Calu3 (cell line): ENCODE results near the gene TAGLN3. TPM values are rescaled to one million over a fixed set of nuclear protein-coding genes. Genes with fewer than 3 reads are reported as not detected.
A peak's percentile ranks its signal among the peaks of the same experiment; 100 is the strongest.

Experiments used
- BruUV-seq: library from RNA; stranded (reverse); fragments of 400-500 nt; replicated peaks from 2 replicates; lab custom pipeline; 2021; lab: Mats Ljungman, UMichigan
- CTCF ChIA-PET: fragments of 300-600 bp; sonication (Branson Sonifier 250); formaldehyde crosslinking; loops from one replicate; lab custom pipeline; 2022; ENCODE audit warnings: antibody characterized with exemption; lab: Charles Lee
- DNase-seq: peaks from one replicate; pipeline ENCODE4 v3.0.0; 2022
- H3K27ac Mint-ChIP-seq: one replicate; pipeline ENCODE4 v1.8.0; 2022; ENCODE audit warnings: mixed read lengths; ENCODE audit not compliant: unreplicated experiment
- H3K27me3 Mint-ChIP-seq: one replicate; pipeline ENCODE4 v1.8.0; 2022; ENCODE audit warnings: mixed read lengths; ENCODE audit not compliant: unreplicated experiment
- H3K36me3 Mint-ChIP-seq: one replicate; pipeline ENCODE4 v1.8.0; 2022; ENCODE audit warnings: mild to moderate bottlenecking, moderate library complexity, mixed read lengths; ENCODE audit not compliant: insufficient read depth, unreplicated experiment
- H3K4me1 Mint-ChIP-seq: one replicate; pipeline ENCODE4 v1.8.0; 2022; ENCODE audit warnings: mild to moderate bottlenecking, low read depth, mixed read lengths; ENCODE audit not compliant: unreplicated experiment
- H3K4me3 Mint-ChIP-seq: one replicate; pipeline ENCODE4 v1.8.0; 2022; ENCODE audit warnings: mild to moderate bottlenecking, low read depth, moderate library complexity, mixed read lengths; ENCODE audit not compliant: unreplicated experiment
- H3K9me3 Mint-ChIP-seq: one replicate; pipeline ENCODE4 v1.8.0; 2022; ENCODE audit warnings: low read depth, mixed read lengths; ENCODE audit not compliant: unreplicated experiment
- intact Hi-C: fragments of 100-400 bp; cut with micrococcal nuclease; formaldehyde crosslinking; loops from one replicate; pipeline ENCODE4 v1.10.0; 2022; ENCODE audit not compliant: unreplicated experiment
- total RNA-seq: library from RNA; stranded (reverse); gene quantifications from 2 replicates; pipeline ENCODE4 v1.2.3, GENCODE V29; 2022
- TF ChIP-seq, protein P1 (sequence below): fragments of 200-600 bp; IDR thresholded peaks from one replicate; pipeline ENCODE4 v1.8.0; 2022; ENCODE audit warnings: antibody characterized with exemption; ENCODE audit not compliant: unreplicated experiment

Gene TAGLN3
- total RNA-seq, 1 experiment from 2014 or later = not detected

DNA sequence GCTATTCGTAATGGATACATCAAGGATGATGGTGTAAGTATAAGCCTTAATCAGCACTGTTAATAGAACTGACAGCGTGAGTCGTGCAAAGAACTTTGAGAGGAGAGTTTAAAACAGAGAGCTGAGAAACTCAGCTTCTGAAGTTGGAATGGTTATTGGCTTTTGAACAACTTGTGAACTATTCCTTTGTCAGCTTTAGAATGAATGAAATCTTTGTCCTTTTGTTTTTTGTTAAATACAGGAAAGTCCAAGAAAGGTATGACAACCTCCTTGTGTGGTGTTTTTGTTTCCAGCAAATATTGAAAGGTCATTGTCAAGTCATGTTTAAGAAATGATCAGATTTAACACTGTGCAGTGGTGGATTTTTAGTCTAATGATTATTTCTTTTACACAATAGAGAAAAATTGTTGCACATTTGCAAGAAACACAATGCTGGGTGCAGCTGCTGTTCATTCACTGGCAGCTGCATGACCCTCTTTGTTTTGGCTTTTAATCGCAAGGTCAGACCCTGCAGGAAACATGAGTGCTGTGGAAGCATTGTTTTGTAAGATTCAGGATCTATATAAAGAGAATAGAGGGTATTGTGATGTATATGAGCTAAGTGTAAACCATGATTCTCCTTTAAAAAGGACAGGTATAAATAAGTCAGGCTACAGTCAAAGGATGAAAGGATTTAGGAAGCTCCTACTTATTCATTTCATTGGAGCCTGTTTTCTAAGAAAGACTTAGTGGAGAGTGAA, 41.6 kb upstream of the TAGLN3 start:
- Mint-ChIP-seq H3K36me3 (no peaks in the 10 kb centered on the region), H3K9me3 (peaks cover 3% of the 10 kb centered on the region), H3K4me1 (peaks cover 24% of the 10 kb centered on the region), H3K27me3 (no peaks in the 10 kb centered on the region), H3K27ac (peak overlapping the region; percentile 7), H3K4me3 (no peak overlapping the region)
- intact Hi-C loops = no loop called here
- BruUV-seq = no TSS peak
- no peak for DNase-seq
- CTCF ChIA-PET = interaction anchor here (0.6 to 2.9 kb wide), 4 partner anchors 24 to 240 kb away, joined by 3 to 12 read pairs (median 4); no protein-coding TSS in a partner anchor
- TF ChIP-seq, protein P1, sequence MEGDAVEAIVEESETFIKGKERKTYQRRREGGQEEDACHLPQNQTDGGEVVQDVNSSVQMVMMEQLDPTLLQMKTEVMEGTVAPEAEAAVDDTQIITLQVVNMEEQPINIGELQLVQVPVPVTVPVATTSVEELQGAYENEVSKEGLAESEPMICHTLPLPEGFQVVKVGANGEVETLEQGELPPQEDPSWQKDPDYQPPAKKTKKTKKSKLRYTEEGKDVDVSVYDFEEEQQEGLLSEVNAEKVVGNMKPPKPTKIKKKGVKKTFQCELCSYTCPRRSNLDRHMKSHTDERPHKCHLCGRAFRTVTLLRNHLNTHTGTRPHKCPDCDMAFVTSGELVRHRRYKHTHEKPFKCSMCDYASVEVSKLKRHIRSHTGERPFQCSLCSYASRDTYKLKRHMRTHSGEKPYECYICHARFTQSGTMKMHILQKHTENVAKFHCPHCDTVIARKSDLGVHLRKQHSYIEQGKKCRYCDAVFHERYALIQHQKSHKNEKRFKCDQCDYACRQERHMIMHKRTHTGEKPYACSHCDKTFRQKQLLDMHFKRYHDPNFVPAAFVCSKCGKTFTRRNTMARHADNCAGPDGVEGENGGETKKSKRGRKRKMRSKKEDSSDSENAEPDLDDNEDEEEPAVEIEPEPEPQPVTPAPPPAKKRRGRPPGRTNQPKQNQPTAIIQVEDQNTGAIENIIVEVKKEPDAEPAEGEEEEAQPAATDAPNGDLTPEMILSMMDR = no peak

DNA sequence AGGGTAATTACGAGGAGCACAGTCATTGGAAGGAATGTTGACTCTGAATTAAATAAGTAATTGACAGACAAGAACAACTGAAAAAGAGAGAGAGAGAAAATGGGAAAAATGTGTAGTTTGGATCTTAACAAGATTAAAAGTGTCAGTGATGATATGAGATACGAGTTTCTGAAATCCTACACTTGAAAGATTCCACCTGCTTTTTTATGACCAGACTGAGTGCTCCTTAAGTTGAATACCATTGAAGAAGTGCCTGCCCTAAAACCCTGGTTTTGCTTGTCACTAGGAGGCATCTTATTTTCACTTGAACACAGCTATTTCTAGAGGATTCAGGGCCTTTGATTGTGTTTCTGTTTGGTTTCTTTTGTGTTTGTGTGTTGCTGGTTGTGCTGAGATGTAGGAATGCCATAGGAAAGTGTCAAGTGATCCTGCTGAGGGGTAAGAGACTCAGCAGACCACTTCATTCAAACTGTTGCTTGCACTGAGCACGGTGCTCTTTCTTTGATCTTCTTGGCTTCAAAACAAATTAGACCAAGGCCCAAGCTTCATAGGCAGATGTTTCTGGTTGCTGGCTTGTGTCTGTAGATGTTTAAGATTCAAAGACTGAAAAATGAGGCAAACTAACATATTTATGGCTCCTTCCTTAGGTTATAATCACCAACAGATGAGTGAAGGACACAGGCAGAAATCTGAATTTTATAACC, 37.1 kb upstream of the TAGLN3 start:
- Mint-ChIP-seq H3K4me1 (peaks cover 18% of the 10 kb centered on the region), H3K27ac (no peak overlapping the region), H3K36me3 (peaks cover 8% of the 10 kb centered on the region), H3K4me3 (no peak overlapping the region), H3K9me3 (peaks cover 3% of the 10 kb centered on the region), H3K27me3 (no peaks in the 10 kb centered on the region)
- BruUV-seq = no TSS peak
- no peak for DNase-seq
- CTCF ChIA-PET = interaction anchor here (0.6 kb wide), 1 partner anchor 233 kb away, joined by 3 read pairs; no protein-coding TSS in a partner anchor
- TF ChIP-seq, protein P1 = no peak
- intact Hi-C loops = no loop called here

DNA sequence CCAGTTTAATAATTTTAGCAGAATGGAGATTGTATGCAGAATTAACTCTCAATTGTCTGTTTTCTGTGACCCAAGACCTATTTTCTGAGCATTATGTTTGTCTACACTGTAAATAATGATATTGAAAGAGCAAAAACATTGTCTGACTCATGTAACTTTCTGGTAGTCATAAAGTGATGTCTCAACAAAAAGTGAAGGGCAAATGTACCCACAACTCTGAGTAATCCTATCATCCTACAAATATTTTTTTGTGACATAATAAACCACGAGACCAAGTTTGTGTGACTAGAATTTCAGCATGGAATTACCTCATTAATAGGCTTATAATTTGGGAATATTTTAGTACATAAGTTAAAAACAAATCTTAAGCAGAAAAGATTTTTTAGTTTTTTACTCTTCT, 35.3 kb upstream of the TAGLN3 start:
- no peak overlapping the region for H3K27ac Mint-ChIP-seq

DNA sequence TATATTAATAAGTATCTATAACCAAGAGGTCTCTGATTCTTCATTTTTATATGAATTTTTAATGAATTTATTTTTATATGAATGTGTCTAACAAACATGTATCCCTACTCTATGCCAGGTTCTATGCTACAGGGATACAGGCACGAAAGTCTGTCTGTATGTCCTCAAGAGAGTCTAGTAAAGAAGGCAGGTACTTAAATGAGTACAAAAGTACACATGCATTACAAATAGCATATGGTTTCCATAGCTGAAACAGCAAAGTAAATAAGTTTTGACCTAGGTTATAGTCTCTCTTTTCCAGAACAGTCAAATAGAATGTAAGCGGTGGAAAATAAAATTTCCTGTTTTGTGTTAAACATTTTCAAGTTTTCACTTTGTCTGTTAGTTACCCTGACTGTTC, 33.2 kb upstream of the TAGLN3 start:
- no TSS peak for BruUV-seq
- no peaks in the 10 kb centered on the region for H3K9me3 Mint-ChIP-seq
- peaks cover 14% of the 10 kb centered on the region for H3K4me1 Mint-ChIP-seq
- no peak overlapping the region for H3K4me3 Mint-ChIP-seq
- intact Hi-C loops = no loop called here
- peaks cover 8% of the 10 kb centered on the region for H3K36me3 Mint-ChIP-seq
- CTCF ChIA-PET = interaction anchor here (0.7 to 1.1 kb wide), 2 partner anchors 70 to 251 kb away, joined by 3 to 4 read pairs; no protein-coding TSS in a partner anchor
- no peaks in the 10 kb centered on the region for H3K27me3 Mint-ChIP-seq
- no peak overlapping the region for H3K27ac Mint-ChIP-seq
- TF ChIP-seq, protein P1 = no peak
- no peak for DNase-seq

More for the DNA sequence above, 35.3 kb upstream of the TAGLN3 start:
- Mint-ChIP-seq H3K36me3 (peaks cover 8% of the 10 kb centered on the region), H3K9me3 (peaks cover 3% of the 10 kb centered on the region), H3K27me3 (no peaks in the 10 kb centered on the region), H3K4me1 (peaks cover 15% of the 10 kb centered on the region), H3K4me3 (no peak overlapping the region)
- no peak for DNase-seq
- no TSS peak for BruUV-seq
- intact Hi-C loops = no loop called here
- TF ChIP-seq, protein P1 = no peak
- CTCF ChIA-PET = interaction anchor here (1.1 kb wide), 1 partner anchor 10 kb away, joined by 5 read pairs; no protein-coding TSS in a partner anchor
